H1 (cell line): ENCODE data around the gene HECTD1. TPM values are rescaled to one million over a fixed set of nuclear protein-coding genes. Genes with fewer than 3 reads are reported as not detected.
"Not testable (repeated sequence)": the region's sequence is repeated elsewhere in the genome, so short reads cannot be mapped to it uniquely, and the experiment has no call there.

Experiments used
- CTCF ChIA-PET: fragments of 300-600 bp; sonication (Branson Sonifier 250); formaldehyde crosslinking; loops from one replicate; lab custom pipeline; 2021; ENCODE audit not compliant: partially characterized antibody; lab: Charles Lee
- POLR2A ChIA-PET: fragments of 300-600 bp; sonication (Branson Sonifier 250); formaldehyde crosslinking; loops from one replicate; lab custom pipeline; 2021; ENCODE audit warnings: inconsistent platforms; ENCODE audit not compliant: partially characterized antibody; lab: Charles Lee
- DNase-seq, 2 experiments: peaks; one replicate each; pipeline versions ENCODE4 v3.0.0 to v3.0.0-alpha.2; 2010 to 2022; ENCODE audit warnings: low spot score in 2 of 2, low read depth in 1 of 2, mixed read lengths in 1 of 2
- FAIRE-seq: peaks from 2 replicates; lab custom pipeline; 2011; peaks lifted over from hg19 to GRCh38; lab: Jason Lieb, UNC
- H2AFZ ChIP-seq: 2 replicates; pipeline ENCODE4 v1.8.1; 2012; ENCODE audit warnings: low read length, inconsistent platforms
- H2AK5ac ChIP-seq: 2 replicates; pipeline ENCODE4 v1.6.1; 2013; ENCODE audit warnings: low read depth, low read length
- H2BK120ac ChIP-seq: replicated peaks from 2 replicates; pipeline ENCODE3; 2013; ENCODE audit warnings: low read depth, low read length, inconsistent platforms
- H2BK12ac ChIP-seq: 2 replicates; pipeline ENCODE4 v1.6.1; 2013; ENCODE audit warnings: low read depth, low read length
- H2BK15ac ChIP-seq: 2 replicates; pipeline ENCODE4 v1.6.1; 2013; ENCODE audit warnings: low read length
- H2BK20ac ChIP-seq: 2 replicates; pipeline ENCODE4 v1.6.1; 2013; ENCODE audit warnings: low read length
- H2BK5ac ChIP-seq: 2 replicates; pipeline ENCODE4 v1.6.1; 2013; ENCODE audit warnings: low read depth, low read length
- H3K14ac ChIP-seq: 2 replicates; pipeline ENCODE4 v1.6.1; 2013; ENCODE audit warnings: inconsistent platforms; ENCODE audit not compliant: insufficient read length
- H3K18ac ChIP-seq: 2 replicates; pipeline ENCODE4 v1.6.1; 2013; ENCODE audit warnings: low read length; ENCODE audit errors: extremely low read depth
- H3K23ac ChIP-seq: 2 replicates; pipeline ENCODE4 v1.6.1; 2013; ENCODE audit warnings: inconsistent platforms; ENCODE audit not compliant: insufficient read length
- H3K23me2 ChIP-seq: 2 replicates; pipeline ENCODE4 v1.6.1; 2013; ENCODE audit warnings: low read depth, low read length
- H3K27ac ChIP-seq: 2 replicates; pipeline ENCODE4 v1.6.1; 2011; ENCODE audit warnings: low read depth, low read length, inconsistent platforms
- H3K27me3 ChIP-seq, 4 experiments: replicated peaks in 1 of 4; 1 replicate in 1 of 4; 2 replicates in 3 of 4; pipeline versions ENCODE4 v1.6.1 to v1.8.1; 2011 to 2013; ENCODE audit warnings: low read length in 3 of 4, mild to moderate bottlenecking in 3 of 4, inconsistent platforms in 2 of 4, mixed read lengths in 2 of 4, moderate library complexity in 1 of 4; ENCODE audit not compliant: control insufficient read depth in 3 of 4, insufficient read depth in 3 of 4; ENCODE audit errors: extremely low read depth in 1 of 4
- H3K36me3 ChIP-seq, 4 experiments: 2 replicates each; pipeline versions ENCODE4 v1.6.1 to v1.8.1; 2011 to 2013; ENCODE audit warnings: mild to moderate bottlenecking in 4 of 4, low read length in 3 of 4, moderate library complexity in 2 of 4, control low read depth in 1 of 4, inconsistent platforms in 1 of 4; ENCODE audit not compliant: insufficient read depth in 4 of 4, control insufficient read depth in 2 of 4
- H3K4ac ChIP-seq: replicated peaks from 2 replicates; pipeline ENCODE3; 2013; ENCODE audit warnings: low read length, low read depth, mixed read lengths, inconsistent platforms; ENCODE audit not compliant: insufficient read length
- H3K4me1 ChIP-seq, 4 experiments: replicated peaks in 1 of 4; 1 replicate in 1 of 4; 2 replicates in 3 of 4; pipeline versions ENCODE4 v1.6.1 to v1.8.1; 2011 to 2013; ENCODE audit warnings: low read length in 3 of 4, inconsistent platforms in 2 of 4, mixed read lengths in 1 of 4; ENCODE audit not compliant: insufficient read depth in 4 of 4, control insufficient read depth in 3 of 4
- H3K4me2 ChIP-seq, 2 experiments: 2 replicates each; pipeline versions ENCODE4 v1.6.1 to v1.8.1; 2011 to 2013; ENCODE audit warnings: low read depth in 2 of 2, low read length in 2 of 2, control low read depth in 1 of 2, inconsistent platforms in 1 of 2, mild to moderate bottlenecking in 1 of 2; ENCODE audit not compliant: insufficient read depth in 1 of 2
- H3K4me3 ChIP-seq, 4 experiments: fragments of 200-600, 300-600 bp in 1 of 4; sonication (generic), shearing (Covaris generic), sonication (Bioruptor Twin) in 1 of 4; 2 replicates each; pipeline versions ENCODE4 v1.5.1 to v1.8.1; 2011 to 2016; ENCODE audit warnings: low read length in 4 of 4, low read depth in 3 of 4, control low read depth in 2 of 4, inconsistent platforms in 2 of 4, mild to moderate bottlenecking in 2 of 4, mixed read lengths in 1 of 4, moderate library complexity in 1 of 4; ENCODE audit not compliant: insufficient read depth in 2 of 4; ENCODE audit errors: extremely low read depth in 1 of 4
- H3K56ac ChIP-seq: replicated peaks from 2 replicates; pipeline ENCODE3; 2013; ENCODE audit warnings: low read depth, mild to moderate bottlenecking, mixed read lengths, low read length, inconsistent platforms; ENCODE audit not compliant: insufficient read length
- H3K79me1 ChIP-seq: 2 replicates; pipeline ENCODE4 v1.6.1; 2013; ENCODE audit warnings: low read depth, low read length, control low read depth
- H3K79me2 ChIP-seq, 2 experiments: 2 replicates each; pipeline versions ENCODE4 v1.6.1 to v1.8.1; 2012 to 2013; ENCODE audit warnings: low read length in 2 of 2, mild to moderate bottlenecking in 2 of 2, inconsistent platforms in 1 of 2; ENCODE audit not compliant: insufficient read depth in 2 of 2, control insufficient read depth in 1 of 2
- H3K9ac ChIP-seq, 4 experiments: replicated peaks in 1 of 4; 1 replicate in 1 of 4; 2 replicates in 3 of 4; pipeline versions ENCODE4 v1.6.1 to v1.8.1; 2011 to 2013; ENCODE audit warnings: low read depth in 3 of 4, low read length in 3 of 4, control low read depth in 2 of 4, mild to moderate bottlenecking in 2 of 4, moderate library complexity in 2 of 4, inconsistent platforms in 1 of 4; ENCODE audit errors: extremely low read depth in 1 of 4
- H3K9me3 ChIP-seq, 2 experiments: 2 replicates each; pipeline versions ENCODE4 v1.6.1 to v1.8.1; 2012 to 2013; ENCODE audit warnings: mild to moderate bottlenecking in 2 of 2, moderate library complexity in 2 of 2, control low read depth in 1 of 2, inconsistent platforms in 1 of 2, low read depth in 1 of 2, low read length in 1 of 2, mixed read lengths in 1 of 2; ENCODE audit not compliant: insufficient read depth in 2 of 2
- H4K20me1 ChIP-seq, 2 experiments: replicated peaks in 1 of 2; 2 replicates each; pipeline versions ENCODE3 to v1.8.1; 2011 to 2013; ENCODE audit warnings: inconsistent platforms in 2 of 2, low read length in 2 of 2, mild to moderate bottlenecking in 1 of 2; ENCODE audit not compliant: insufficient read depth in 2 of 2, control insufficient read depth in 1 of 2
- H4K5ac ChIP-seq: 2 replicates; pipeline ENCODE4 v1.6.1; 2013; ENCODE audit warnings: low read length, low read depth, mixed read lengths, inconsistent platforms; ENCODE audit not compliant: insufficient read length
- H4K8ac ChIP-seq: 2 replicates; pipeline ENCODE4 v1.8.0; 2013; ENCODE audit warnings: mild to moderate bottlenecking, moderate library complexity, low read length, inconsistent platforms; ENCODE audit not compliant: insufficient read depth; ENCODE audit errors: extremely low read depth
- H4K91ac ChIP-seq: replicated peaks from 2 replicates; pipeline ENCODE3; 2013; ENCODE audit warnings: low read length, mixed read lengths, inconsistent platforms; ENCODE audit not compliant: insufficient read length
- WGBS, 2 experiments: shearing (Covaris generic) in 1 of 2; methylation state at CpG; one replicate each; pipeline versions ENCODE4 v1.1.6 to v1.1.7; 2013 to 2015; ENCODE audit warnings: low lambda C conversion rate in 2 of 2, mixed read lengths in 2 of 2, inconsistent platforms in 1 of 2, low coverage in 1 of 2, missing lambda C conversion rate in 1 of 2; ENCODE audit not compliant: insufficient replicate concordance in 2 of 2, insufficient coverage in 1 of 2, insufficient read length in 1 of 2; ENCODE audit errors: extremely low coverage in 1 of 2, missing lambda C conversion rate in 1 of 2; 5-methylcytosine and 5-hydroxymethylcytosine counted together
- polyA plus RNA-seq, 7 experiments: library from polyadenylated mRNA; depleted of rRNA in 3 of 7; stranded (reverse) in 5 of 7; unstranded in 2 of 7; fragments of >200 nt in 5 of 7; fragments of 200-250 nt in 2 of 7; gene quantifications; 1 replicate in 5 of 7; 2 replicates in 1 of 7; 4 replicates in 1 of 7; pipeline versions ENCODE4 v1.2.1 to v1.2.3, GENCODE V29; 2011 to 2013; ENCODE audit warnings: missing spikeins in 2 of 7, mixed read lengths in 2 of 7
- total RNA-seq: library from RNA; stranded (reverse); fragmentation: NEBNext Ultra II Directional; extraction: Animal tissue kit (Norgen Biotek cat#: 25700); gene quantifications from 2 replicates; pipeline ENCODE4 v1.2.1, GENCODE V29; 2021

Gene HECTD1
- total and polyA plus RNA-seq, 2 of the 8 experiments (the other 6 are each of a cell fraction or from before 2014, with no cell fraction given), result 44.7 to 105 TPM

DNA sequence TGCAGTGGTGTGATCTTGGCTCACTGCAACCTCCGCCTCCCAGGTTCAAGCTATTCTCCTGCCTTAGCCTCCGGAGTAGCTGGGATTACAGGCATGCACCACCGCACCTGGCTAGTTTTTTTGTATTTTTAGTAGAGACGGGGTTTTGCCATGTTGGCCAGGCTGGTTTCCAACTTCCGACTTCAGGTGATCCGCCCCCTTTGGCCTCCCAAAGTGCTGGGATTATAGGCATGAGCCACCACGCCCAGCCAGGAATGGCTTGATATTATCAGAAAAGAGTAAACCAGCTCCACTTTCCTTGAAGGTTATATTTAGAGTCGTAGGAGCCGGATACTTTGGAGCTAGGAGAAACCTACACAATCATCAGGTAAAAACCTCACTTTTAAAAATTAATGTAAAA is 121.1 kb downstream of the HECTD1 start:
- not testable (repeated sequence) for H3K27me3 ChIP-seq, H3K79me1 ChIP-seq, H2BK15ac ChIP-seq, H2BK5ac ChIP-seq, H2BK20ac ChIP-seq, H3K4me2 ChIP-seq, DNase-seq, H3K56ac ChIP-seq, H3K23ac ChIP-seq, H2BK12ac ChIP-seq, H2AFZ ChIP-seq, H3K4ac ChIP-seq, H4K8ac ChIP-seq, H4K91ac ChIP-seq, H2BK120ac ChIP-seq, H2AK5ac ChIP-seq, H3K9me3 ChIP-seq, H3K4me3 ChIP-seq, FAIRE-seq, H3K4me1 ChIP-seq, H3K79me2 ChIP-seq, H3K27ac ChIP-seq, H3K36me3 ChIP-seq, H3K23me2 ChIP-seq, H3K18ac ChIP-seq, H4K20me1 ChIP-seq, H3K14ac ChIP-seq, H4K5ac ChIP-seq, H3K9ac ChIP-seq
- CTCF ChIA-PET, result interaction anchor here (0.8 to 3.1 kb wide), 5 partner anchors 9 to 107 kb away, joined by 3 to 18 read pairs (median 3); no protein-coding TSS in a partner anchor
- WGBS, 2 experiments, result 88% methylated on average over 9 of the region's 9 CpGs; no CpG with 5 or more reads in 1 of the 2 experiments
- POLR2A ChIA-PET, result interaction anchor here (0.9 kb wide), 1 partner anchor 60 kb away, joined by 3 read pairs; the partner anchor contains the start of gene STRN3
